Measurements from ENCODE around the gene PER1. TPM values are rescaled to one million over a fixed set of nuclear protein-coding genes. Genes with fewer than 3 reads are reported as not detected.

Gene PER1
- total RNA-seq, 1 donor from 2014 or later = 64.6 TPM

GRCh38 chr17:8137645-8138373, 14.4 kb downstream of the PER1 start:
- no peak for TF ChIP-seq CTCF (IDR thresholded peaks at IDR 0.05; ENCODE audit: partially characterized antibody, unreplicated experiment)
- Mint-ChIP-seq H3K9me3 (ENCODE audit: unreplicated experiment) (peaks cover 2% of the 10 kb centered on the region), H3K4me1 (ENCODE audit: low read depth, unreplicated experiment) (peaks cover 2% of the 10 kb centered on the region), H3K27me3 (ENCODE audit: unreplicated experiment) (peaks cover 5% of the 10 kb centered on the region), H3K27ac (ENCODE audit: unreplicated experiment) (no peak overlapping the region), H3K4me3 (ENCODE audit: unreplicated experiment) (no peak overlapping the region), H3K36me3 (ENCODE audit: unreplicated experiment) (no peaks in the 10 kb centered on the region)
- DNase-seq = no peak

- Mint-ChIP-seq H3K27me3 (ENCODE audit: unreplicated experiment) (peaks cover 9% of the 10 kb centered on the region), H3K4me1 (ENCODE audit: low read depth, unreplicated experiment) (no peaks in the 10 kb centered on the region), H3K36me3 (ENCODE audit: unreplicated experiment) (no peaks in the 10 kb centered on the region), H3K27ac (ENCODE audit: unreplicated experiment) (no peak overlapping the region), H3K4me3 (ENCODE audit: unreplicated experiment) (no peak overlapping the region), H3K9me3 (ENCODE audit: unreplicated experiment) (peaks cover 2% of the 10 kb centered on the region)
- DNase-seq = no peak
- TF ChIP-seq CTCF (IDR thresholded peaks at IDR 0.05; ENCODE audit: partially characterized antibody, unreplicated experiment) = no peak
These were observed 18.3 kb downstream of the PER1 start for GRCh38 chr17:8133941-8134340.

GRCh38 chr17:8133399-8133798, 18.8 kb downstream of the PER1 start:
- Mint-ChIP-seq H3K9me3 (ENCODE audit: unreplicated experiment) (peaks cover 2% of the 10 kb centered on the region), H3K27ac (ENCODE audit: unreplicated experiment) (no peak overlapping the region), H3K4me3 (ENCODE audit: unreplicated experiment) (no peak overlapping the region), H3K4me1 (ENCODE audit: low read depth, unreplicated experiment) (no peaks in the 10 kb centered on the region), H3K27me3 (ENCODE audit: unreplicated experiment) (peaks cover 9% of the 10 kb centered on the region), H3K36me3 (ENCODE audit: unreplicated experiment) (no peaks in the 10 kb centered on the region)
- DNase-seq = no peak
- TF ChIP-seq CTCF (IDR thresholded peaks at IDR 0.05; ENCODE audit: partially characterized antibody, unreplicated experiment) = no peak

- Mint-ChIP-seq H3K36me3 (ENCODE audit: unreplicated experiment) (no peaks in the 10 kb centered on the region), H3K27me3 (ENCODE audit: unreplicated experiment) (peaks cover 13% of the 10 kb centered on the region), H3K4me1 (ENCODE audit: low read depth, unreplicated experiment) (peaks cover 3% of the 10 kb centered on the region), H3K27ac (ENCODE audit: unreplicated experiment) (no peak overlapping the region), H3K4me3 (ENCODE audit: unreplicated experiment) (no peak overlapping the region), H3K9me3 (ENCODE audit: unreplicated experiment) (peaks cover 5% of the 10 kb centered on the region)
- no peak for DNase-seq
- no peak for TF ChIP-seq CTCF (IDR thresholded peaks at IDR 0.05; ENCODE audit: partially characterized antibody, unreplicated experiment)
These were observed 20.3 kb downstream of the PER1 start for GRCh38 chr17:8131844-8132441.

GRCh38 chr17:8128125-8128784, 23.9 kb downstream of the PER1 start:
- no peak for DNase-seq
- H3K27ac Mint-ChIP-seq (ENCODE audit: unreplicated experiment) = no peak overlapping the region
- H3K36me3 Mint-ChIP-seq (ENCODE audit: unreplicated experiment) = no peaks in the 10 kb centered on the region
- peaks cover 37% of the 10 kb centered on the region for H3K27me3 Mint-ChIP-seq (ENCODE audit: unreplicated experiment)
- no peak for TF ChIP-seq CTCF (IDR thresholded peaks at IDR 0.05; ENCODE audit: partially characterized antibody, unreplicated experiment)
- peaks cover 16% of the 10 kb centered on the region for H3K4me1 Mint-ChIP-seq (ENCODE audit: low read depth, unreplicated experiment)
- peaks cover 28% of the 10 kb centered on the region for H3K9me3 Mint-ChIP-seq (ENCODE audit: unreplicated experiment)
- H3K4me3 Mint-ChIP-seq (ENCODE audit: unreplicated experiment) = no peak overlapping the region
